H1 (cell line): ENCODE results near the gene FHIT. TPM values are rescaled to one million over a fixed set of nuclear protein-coding genes. Genes with fewer than 3 reads are reported as not detected.

ENCODE experiments used
- CTCF ChIA-PET: fragments of 300-600 bp; sonication (Branson Sonifier 250); formaldehyde crosslinking; loops from one replicate; lab custom pipeline; 2021; ENCODE audit not compliant: partially characterized antibody; lab: Charles Lee
- POLR2A ChIA-PET: fragments of 300-600 bp; sonication (Branson Sonifier 250); formaldehyde crosslinking; loops from one replicate; lab custom pipeline; 2021; ENCODE audit warnings: inconsistent platforms; ENCODE audit not compliant: partially characterized antibody; lab: Charles Lee
- DNase-seq, 2 experiments: peaks; one replicate each; pipeline versions ENCODE4 v3.0.0 to v3.0.0-alpha.2; 2010 to 2022; ENCODE audit warnings: low spot score in 2 of 2, low read depth in 1 of 2, mixed read lengths in 1 of 2
- FAIRE-seq: peaks from 2 replicates; lab custom pipeline; 2011; peaks lifted over from hg19 to GRCh38; lab: Jason Lieb, UNC
- H2AFZ ChIP-seq: 2 replicates; pipeline ENCODE4 v1.8.1; 2012; ENCODE audit warnings: low read length, inconsistent platforms
- H2AK5ac ChIP-seq: 2 replicates; pipeline ENCODE4 v1.6.1; 2013; ENCODE audit warnings: low read depth, low read length
- H2BK120ac ChIP-seq: replicated peaks from 2 replicates; pipeline ENCODE3; 2013; ENCODE audit warnings: low read depth, low read length, inconsistent platforms
- H2BK12ac ChIP-seq: 2 replicates; pipeline ENCODE4 v1.6.1; 2013; ENCODE audit warnings: low read depth, low read length
- H2BK15ac ChIP-seq: 2 replicates; pipeline ENCODE4 v1.6.1; 2013; ENCODE audit warnings: low read length
- H2BK20ac ChIP-seq: 2 replicates; pipeline ENCODE4 v1.6.1; 2013; ENCODE audit warnings: low read length
- H2BK5ac ChIP-seq: 2 replicates; pipeline ENCODE4 v1.6.1; 2013; ENCODE audit warnings: low read depth, low read length
- H3K14ac ChIP-seq: 2 replicates; pipeline ENCODE4 v1.6.1; 2013; ENCODE audit warnings: inconsistent platforms; ENCODE audit not compliant: insufficient read length
- H3K18ac ChIP-seq: 2 replicates; pipeline ENCODE4 v1.6.1; 2013; ENCODE audit warnings: low read length; ENCODE audit errors: extremely low read depth
- H3K23ac ChIP-seq: 2 replicates; pipeline ENCODE4 v1.6.1; 2013; ENCODE audit warnings: inconsistent platforms; ENCODE audit not compliant: insufficient read length
- H3K23me2 ChIP-seq: 2 replicates; pipeline ENCODE4 v1.6.1; 2013; ENCODE audit warnings: low read depth, low read length
- H3K27ac ChIP-seq: 2 replicates; pipeline ENCODE4 v1.6.1; 2011; ENCODE audit warnings: low read depth, low read length, inconsistent platforms
- H3K27me3 ChIP-seq, 4 experiments: replicated peaks in 1 of 4; 1 replicate in 1 of 4; 2 replicates in 3 of 4; pipeline versions ENCODE4 v1.6.1 to v1.8.1; 2011 to 2013; ENCODE audit warnings: low read length in 3 of 4, mild to moderate bottlenecking in 3 of 4, inconsistent platforms in 2 of 4, mixed read lengths in 2 of 4, moderate library complexity in 1 of 4; ENCODE audit not compliant: control insufficient read depth in 3 of 4, insufficient read depth in 3 of 4; ENCODE audit errors: extremely low read depth in 1 of 4
- H3K36me3 ChIP-seq, 4 experiments: 2 replicates each; pipeline versions ENCODE4 v1.6.1 to v1.8.1; 2011 to 2013; ENCODE audit warnings: mild to moderate bottlenecking in 4 of 4, low read length in 3 of 4, moderate library complexity in 2 of 4, control low read depth in 1 of 4, inconsistent platforms in 1 of 4; ENCODE audit not compliant: insufficient read depth in 4 of 4, control insufficient read depth in 2 of 4
- H3K4ac ChIP-seq: replicated peaks from 2 replicates; pipeline ENCODE3; 2013; ENCODE audit warnings: low read length, low read depth, mixed read lengths, inconsistent platforms; ENCODE audit not compliant: insufficient read length
- H3K4me1 ChIP-seq, 4 experiments: replicated peaks in 1 of 4; 1 replicate in 1 of 4; 2 replicates in 3 of 4; pipeline versions ENCODE4 v1.6.1 to v1.8.1; 2011 to 2013; ENCODE audit warnings: low read length in 3 of 4, inconsistent platforms in 2 of 4, mixed read lengths in 1 of 4; ENCODE audit not compliant: insufficient read depth in 4 of 4, control insufficient read depth in 3 of 4
- H3K4me2 ChIP-seq, 2 experiments: 2 replicates each; pipeline versions ENCODE4 v1.6.1 to v1.8.1; 2011 to 2013; ENCODE audit warnings: low read depth in 2 of 2, low read length in 2 of 2, control low read depth in 1 of 2, inconsistent platforms in 1 of 2, mild to moderate bottlenecking in 1 of 2; ENCODE audit not compliant: insufficient read depth in 1 of 2
- H3K4me3 ChIP-seq, 4 experiments: fragments of 200-600, 300-600 bp in 1 of 4; sonication (generic), shearing (Covaris generic), sonication (Bioruptor Twin) in 1 of 4; 2 replicates each; pipeline versions ENCODE4 v1.5.1 to v1.8.1; 2011 to 2016; ENCODE audit warnings: low read length in 4 of 4, low read depth in 3 of 4, control low read depth in 2 of 4, inconsistent platforms in 2 of 4, mild to moderate bottlenecking in 2 of 4, mixed read lengths in 1 of 4, moderate library complexity in 1 of 4; ENCODE audit not compliant: insufficient read depth in 2 of 4; ENCODE audit errors: extremely low read depth in 1 of 4
- H3K56ac ChIP-seq: replicated peaks from 2 replicates; pipeline ENCODE3; 2013; ENCODE audit warnings: low read depth, mild to moderate bottlenecking, mixed read lengths, low read length, inconsistent platforms; ENCODE audit not compliant: insufficient read length
- H3K79me1 ChIP-seq: 2 replicates; pipeline ENCODE4 v1.6.1; 2013; ENCODE audit warnings: low read depth, low read length, control low read depth
- H3K79me2 ChIP-seq, 2 experiments: 2 replicates each; pipeline versions ENCODE4 v1.6.1 to v1.8.1; 2012 to 2013; ENCODE audit warnings: low read length in 2 of 2, mild to moderate bottlenecking in 2 of 2, inconsistent platforms in 1 of 2; ENCODE audit not compliant: insufficient read depth in 2 of 2, control insufficient read depth in 1 of 2
- H3K9ac ChIP-seq, 4 experiments: replicated peaks in 1 of 4; 1 replicate in 1 of 4; 2 replicates in 3 of 4; pipeline versions ENCODE4 v1.6.1 to v1.8.1; 2011 to 2013; ENCODE audit warnings: low read depth in 3 of 4, low read length in 3 of 4, control low read depth in 2 of 4, mild to moderate bottlenecking in 2 of 4, moderate library complexity in 2 of 4, inconsistent platforms in 1 of 4; ENCODE audit errors: extremely low read depth in 1 of 4
- H3K9me3 ChIP-seq, 2 experiments: 2 replicates each; pipeline versions ENCODE4 v1.6.1 to v1.8.1; 2012 to 2013; ENCODE audit warnings: mild to moderate bottlenecking in 2 of 2, moderate library complexity in 2 of 2, control low read depth in 1 of 2, inconsistent platforms in 1 of 2, low read depth in 1 of 2, low read length in 1 of 2, mixed read lengths in 1 of 2; ENCODE audit not compliant: insufficient read depth in 2 of 2
- H4K20me1 ChIP-seq, 2 experiments: replicated peaks in 1 of 2; 2 replicates each; pipeline versions ENCODE3 to v1.8.1; 2011 to 2013; ENCODE audit warnings: inconsistent platforms in 2 of 2, low read length in 2 of 2, mild to moderate bottlenecking in 1 of 2; ENCODE audit not compliant: insufficient read depth in 2 of 2, control insufficient read depth in 1 of 2
- H4K5ac ChIP-seq: 2 replicates; pipeline ENCODE4 v1.6.1; 2013; ENCODE audit warnings: low read length, low read depth, mixed read lengths, inconsistent platforms; ENCODE audit not compliant: insufficient read length
- H4K8ac ChIP-seq: 2 replicates; pipeline ENCODE4 v1.8.0; 2013; ENCODE audit warnings: mild to moderate bottlenecking, moderate library complexity, low read length, inconsistent platforms; ENCODE audit not compliant: insufficient read depth; ENCODE audit errors: extremely low read depth
- H4K91ac ChIP-seq: replicated peaks from 2 replicates; pipeline ENCODE3; 2013; ENCODE audit warnings: low read length, mixed read lengths, inconsistent platforms; ENCODE audit not compliant: insufficient read length
- CBX8 ChIP-seq: fragments of 300-800, 300-1000 bp; sonication (generic); IDR thresholded peaks from 2 replicates; pipeline ENCODE4 v1.7.1; 2016; ENCODE audit warnings: low read depth, low read length, borderline replicate concordance
- EZH2 ChIP-seq: fragments of 200-600 bp; sonication (generic); IDR thresholded peaks from 2 replicates; pipeline ENCODE4 v1.7.1; 2012; ENCODE audit warnings: low read depth, mild to moderate bottlenecking, moderate library complexity, low read length, inconsistent platforms; ENCODE audit not compliant: severe bottlenecking
- WGBS, 2 experiments: shearing (Covaris generic) in 1 of 2; methylation state at CpG; one replicate each; pipeline versions ENCODE4 v1.1.6 to v1.1.7; 2013 to 2015; ENCODE audit warnings: low lambda C conversion rate in 2 of 2, mixed read lengths in 2 of 2, inconsistent platforms in 1 of 2, low coverage in 1 of 2, missing lambda C conversion rate in 1 of 2; ENCODE audit not compliant: insufficient replicate concordance in 2 of 2, insufficient coverage in 1 of 2, insufficient read length in 1 of 2; ENCODE audit errors: extremely low coverage in 1 of 2, missing lambda C conversion rate in 1 of 2; 5-methylcytosine and 5-hydroxymethylcytosine counted together
- polyA plus RNA-seq, 7 experiments: library from polyadenylated mRNA; depleted of rRNA in 3 of 7; stranded (reverse) in 5 of 7; unstranded in 2 of 7; fragments of >200 nt in 5 of 7; fragments of 200-250 nt in 2 of 7; gene quantifications; 1 replicate in 5 of 7; 2 replicates in 1 of 7; 4 replicates in 1 of 7; pipeline versions ENCODE4 v1.2.1 to v1.2.3, GENCODE V29; 2011 to 2013; ENCODE audit warnings: missing spikeins in 2 of 7, mixed read lengths in 2 of 7
- total RNA-seq: library from RNA; stranded (reverse); fragmentation: NEBNext Ultra II Directional; extraction: Animal tissue kit (Norgen Biotek cat#: 25700); gene quantifications from 2 replicates; pipeline ENCODE4 v1.2.1, GENCODE V29; 2021

FHIT gene
- total and polyA plus RNA-seq, 2 of the 8 experiments (the other 6 are each of a cell fraction or from before 2014, with no cell fraction given) = 1.2 to 3.2 TPM

- no peak overlapping the region for H3K9ac ChIP-seq
- H3K4ac ChIP-seq = no peak overlapping the region
- H3K14ac ChIP-seq = no peak overlapping the region
- no peaks in the 10 kb centered on the region for H3K27me3 ChIP-seq
- H3K79me2 ChIP-seq = no peaks in the 10 kb centered on the region
- H3K4me2 ChIP-seq = no peak overlapping the region
- no peak overlapping the region for H2AK5ac ChIP-seq
- H3K4me3 ChIP-seq = no peak overlapping the region
- H4K5ac ChIP-seq = no peak overlapping the region
- H4K91ac ChIP-seq = no peak overlapping the region
- H3K79me1 ChIP-seq = no peaks in the 10 kb centered on the region
- peaks cover 3% of the 10 kb centered on the region; the same call in 1 of the 2 replicates for H3K23me2 ChIP-seq
- H4K8ac ChIP-seq = no peak overlapping the region
- no peak overlapping the region for H2BK20ac ChIP-seq
- H2BK15ac ChIP-seq = no peak overlapping the region
- no peak overlapping the region for H3K56ac ChIP-seq
- ChIA-PET CTCF (no interaction called here), POLR2A (no interaction called here)
- FAIRE-seq (no peak), DNase-seq (no peak)
- TF ChIP-seq CBX8 (no peak), EZH2 (no peak)
- no peak overlapping the region for H2BK120ac ChIP-seq
- no peaks in the 10 kb centered on the region for H3K9me3 ChIP-seq
- no peak overlapping the region for H2BK12ac ChIP-seq
- H3K27ac ChIP-seq = no peak overlapping the region
- no peak overlapping the region for H3K23ac ChIP-seq
- WGBS, 2 experiments = 86% methylated on average over 3 of the region's 3 CpGs; no CpG with 5 or more reads in 1 of the 2 experiments
- H3K36me3 ChIP-seq = no peaks in the 10 kb centered on the region
- no peak overlapping the region for H3K18ac ChIP-seq
- H3K4me1 ChIP-seq = no peaks in the 10 kb centered on the region
- H2BK5ac ChIP-seq = no peak overlapping the region
- no peaks in the 10 kb centered on the region for H4K20me1 ChIP-seq
- H2AFZ ChIP-seq = no peak overlapping the region
These were observed 1312.4 kb downstream of the FHIT start for GRCh38 chr3:59938828-59939227.
